ENCODE data around the gene TSPAN18. TPM values are rescaled to one million over a fixed set of nuclear protein-coding genes. Genes with fewer than 3 reads are reported as not detected.

TSPAN18 gene
- total RNA-seq, 1 donor from 2014 or later: 26.3 TPM

GRCh38 chr11:44955015-44955738 is 228.4 kb downstream of the TSPAN18 start:
- DNase-seq (ENCODE audit: low read depth in 2 of 2): peak; percentile 78 to 97

- DNase-seq (ENCODE audit: low read depth in 2 of 2): no peak
These were observed 230.3 kb downstream of the TSPAN18 start for GRCh38 chr11:44957040-44957515.

GRCh38 chr11:44957776-44958564 is 231.2 kb downstream of the TSPAN18 start:
- no peak for DNase-seq (ENCODE audit: low read depth in 2 of 2)

- no peak for DNase-seq (ENCODE audit: low read depth in 2 of 2)
These were observed 232.3 kb downstream of the TSPAN18 start for GRCh38 chr11:44959064-44959463.

- no peak for DNase-seq (ENCODE audit: low read depth in 2 of 2)
These were observed 233.6 kb downstream of the TSPAN18 start for GRCh38 chr11:44960200-44960845.

GRCh38 chr11:44962464-44962863 is 235.7 kb downstream of the TSPAN18 start:
- DNase-seq (ENCODE audit: low read depth in 2 of 2): no peak

- no peak for DNase-seq (ENCODE audit: low read depth in 2 of 2)
These were observed 236.4 kb downstream of the TSPAN18 start for GRCh38 chr11:44963136-44963535.

GRCh38 chr11:44963948-44964347 is 237.2 kb downstream of the TSPAN18 start:
- no peak for DNase-seq (ENCODE audit: low read depth in 2 of 2)

- DNase-seq (ENCODE audit: low read depth in 2 of 2): no peak
These were observed 237.9 kb downstream of the TSPAN18 start for GRCh38 chr11:44964526-44965209.

- no peak for DNase-seq (ENCODE audit: low read depth in 2 of 2)
These were observed 239.9 kb downstream of the TSPAN18 start for GRCh38 chr11:44966694-44967093.

GRCh38 chr11:44967930-44968496 is 241.3 kb downstream of the TSPAN18 start:
- DNase-seq (ENCODE audit: low read depth in 2 of 2): no peak

- DNase-seq (ENCODE audit: low read depth in 2 of 2): no peak
These were observed 241.7 kb downstream of the TSPAN18 start for GRCh38 chr11:44968510-44968909.

- no peak for DNase-seq (ENCODE audit: low read depth in 2 of 2)
These were observed 243.0 kb downstream of the TSPAN18 start for GRCh38 chr11:44969651-44970252.

- DNase-seq (ENCODE audit: low read depth in 2 of 2): no peak
These were observed 243.5 kb downstream of the TSPAN18 start for GRCh38 chr11:44970293-44970692.

- no peak for DNase-seq (ENCODE audit: low read depth in 2 of 2)
These were observed 244.4 kb downstream of the TSPAN18 start for GRCh38 chr11:44971185-44971584.

GRCh38 chr11:44972746-44973435 is 246.1 kb downstream of the TSPAN18 start:
- DNase-seq (ENCODE audit: low read depth in 2 of 2): no peak

GRCh38 chr11:44973632-44974401 is 247.1 kb downstream of the TSPAN18 start:
- no peak for DNase-seq (ENCODE audit: low read depth in 2 of 2)

- DNase-seq (ENCODE audit: low read depth in 2 of 2): no peak
These were observed 247.7 kb downstream of the TSPAN18 start for GRCh38 chr11:44974402-44975000.

GRCh38 chr11:44976576-44976975 is 249.8 kb downstream of the TSPAN18 start:
- no peak for DNase-seq (ENCODE audit: low read depth in 2 of 2)
